GM23248 (cell line): ENCODE measurements around the gene UGT1A10.

ENCODE experiments used
- EZH2 ChIP-seq: fragments of 200-600 bp; sonication (generic); IDR thresholded peaks from 2 replicates; pipeline ENCODE4 v1.6.1; 2018; ENCODE audit warnings: antibody characterized with exemption, mild to moderate bottlenecking; ENCODE audit not compliant: insufficient read depth, poor library complexity, severe bottlenecking
- EZH2phosphoT487 ChIP-seq: fragments of 200-600 bp; sonication (generic); IDR thresholded peaks from 2 replicates; pipeline ENCODE4 v1.6.1; 2018; ENCODE audit warnings: antibody characterized with exemption, moderate library complexity, mild to moderate bottlenecking, low read depth; ENCODE audit not compliant: insufficient read depth

DNA sequence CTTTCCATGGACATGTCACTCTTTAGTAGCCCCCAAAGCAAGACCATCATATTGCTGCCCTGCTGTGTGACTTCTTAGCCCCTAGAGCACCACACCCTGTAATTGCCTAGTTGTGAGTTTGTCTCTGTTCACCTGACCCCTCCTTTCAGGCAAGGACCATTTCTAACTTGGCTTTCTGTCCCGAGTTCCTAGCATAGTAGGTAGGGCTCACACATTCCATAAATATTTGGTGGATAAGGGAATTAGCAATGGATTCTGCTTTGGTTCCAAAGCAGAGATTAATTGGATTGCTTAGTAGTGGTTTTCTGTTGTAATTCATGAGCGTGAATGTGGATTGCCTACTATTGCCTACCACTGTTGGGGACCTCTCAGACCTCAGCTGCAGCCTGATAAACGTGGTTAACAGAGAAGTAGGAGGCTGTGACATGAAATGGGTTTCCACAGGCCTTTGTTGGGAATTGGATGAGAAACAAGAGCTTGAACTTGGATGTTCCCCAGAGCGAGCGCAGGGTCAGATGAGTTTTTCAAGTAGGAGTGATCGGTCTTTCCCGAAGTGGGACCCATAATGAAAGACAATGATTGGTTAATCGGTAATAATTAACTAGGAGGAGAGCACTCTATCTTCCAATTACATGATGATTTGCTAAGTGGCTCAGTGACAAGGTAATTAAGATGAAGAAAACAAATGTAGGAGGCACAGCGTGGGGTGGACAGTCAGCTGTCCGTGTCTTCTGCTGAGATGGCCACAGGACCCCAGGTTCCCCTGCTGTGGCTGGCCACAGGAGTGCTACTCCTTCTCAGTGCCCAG, 110.4 kb downstream of the UGT1A10 start:
- TF ChIP-seq EZH2 (no peak), EZH2phosphoT487 (no peak)
